ENCODE measurements around the gene PAPPA2. TPM values are rescaled to one million over a fixed set of nuclear protein-coding genes. Genes with fewer than 3 reads are reported as not detected.

The PAPPA2 gene
- total RNA-seq, 1 experiment from 2014 or later = 0.03 TPM

DNA sequence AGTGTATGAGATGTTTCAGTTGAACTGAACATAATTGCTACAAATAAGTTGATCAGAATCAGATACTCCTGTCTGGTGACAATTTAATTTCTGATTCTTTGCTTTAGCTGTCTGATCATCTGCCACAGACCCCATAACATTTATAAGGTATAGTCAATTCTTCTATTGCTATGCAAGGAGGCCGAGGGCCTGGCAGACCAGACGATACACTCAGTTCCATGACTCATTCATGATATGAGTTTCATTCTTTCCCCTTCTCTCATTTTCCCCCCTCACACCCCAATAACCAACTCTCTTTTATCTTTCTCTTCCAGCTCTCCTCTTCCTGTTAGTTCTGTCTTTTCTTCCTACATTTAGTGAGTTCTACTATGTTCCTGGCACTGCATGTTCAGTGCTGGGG lies 236.8 kb downstream of the PAPPA2 start:
- no peaks in the 10 kb centered on the region for H3K4me1 ChIP-seq (ENCODE audit: control insufficient read depth, insufficient read depth, low read length)
- CTCF ChIA-PET = no interaction called here
- no TSS peak for BruUV-seq (replicated peaks)
- no peaks in the 10 kb centered on the region for H3K36me3 ChIP-seq (ENCODE audit: control insufficient read depth, insufficient read depth, low read length)
- intact Hi-C loops (cut with micrococcal nuclease; ENCODE audit: unreplicated experiment) (no loop called here), in situ Hi-C loops (cut with HindIII; ENCODE audit: low pct_unique_long_range_greater_than_20kb, low sequenced_read_pairs) (no loop called here)
- POLR2A ChIA-PET = no interaction called here
- H3K9me3 ChIP-seq (ENCODE audit: control insufficient read depth, insufficient read depth, low read depth, low read length) = no peaks in the 10 kb centered on the region
- H3K27ac ChIP-seq (ENCODE audit: low read length) = no peak overlapping the region
- TF ChIP-seq TCF7L2 (IDR thresholded peaks at IDR 0.05; ENCODE audit: low read depth, low read length) (no peak), REST (IDR thresholded peaks at IDR 0.05; ENCODE audit: insufficient read depth in 1 of 2, low read depth in 2 of 2, low read length in 1 of 2) (no peak), POLR2AphosphoS5 (IDR thresholded peaks at IDR 0.05; ENCODE audit: low read depth, low read length) (no peak), CTCF (IDR thresholded peaks at IDR 0.05) (no peak), SIN3A (IDR thresholded peaks at IDR 0.05; ENCODE audit: borderline replicate concordance, insufficient read depth, low read depth, low read length) (no peak)
- ATAC-seq (no peak), DNase-seq (ENCODE audit: low read depth, low spot score) (no peak)
- H3K27me3 ChIP-seq (ENCODE audit: control insufficient read depth, insufficient read depth, low read length) = no peaks in the 10 kb centered on the region
- no peak overlapping the region for H3K4me3 ChIP-seq (ENCODE audit: low read depth in 2 of 2, low read length in 2 of 2)

GRCh38 chr1:176701151-176701866 lies 238.3 kb downstream of the PAPPA2 start:
- ATAC-seq (no peak), DNase-seq (ENCODE audit: low read depth, low spot score) (no peak)
- ChIA-PET CTCF (no interaction called here), POLR2A (no interaction called here)
- H3K36me3 ChIP-seq (ENCODE audit: control insufficient read depth, insufficient read depth, low read length) = no peaks in the 10 kb centered on the region
- in situ Hi-C loops (cut with HindIII; ENCODE audit: low pct_unique_long_range_greater_than_20kb, low sequenced_read_pairs) (no loop called here), intact Hi-C loops (cut with micrococcal nuclease; ENCODE audit: unreplicated experiment) (no loop called here)
- no TSS peak for BruUV-seq (replicated peaks)
- H3K27me3 ChIP-seq (ENCODE audit: control insufficient read depth, insufficient read depth, low read length) = no peaks in the 10 kb centered on the region
- TF ChIP-seq TCF7L2 (IDR thresholded peaks at IDR 0.05; ENCODE audit: low read depth, low read length) (no peak), CTCF (IDR thresholded peaks at IDR 0.05) (no peak), SIN3A (IDR thresholded peaks at IDR 0.05; ENCODE audit: borderline replicate concordance, insufficient read depth, low read depth, low read length) (no peak), POLR2AphosphoS5 (IDR thresholded peaks at IDR 0.05; ENCODE audit: low read depth, low read length) (no peak), REST (IDR thresholded peaks at IDR 0.05; ENCODE audit: insufficient read depth in 1 of 2, low read depth in 2 of 2, low read length in 1 of 2) (no peak)
- no peaks in the 10 kb centered on the region for H3K9me3 ChIP-seq (ENCODE audit: control insufficient read depth, insufficient read depth, low read depth, low read length)
- no peak overlapping the region for H3K27ac ChIP-seq (ENCODE audit: low read length)
- no peaks in the 10 kb centered on the region for H3K4me1 ChIP-seq (ENCODE audit: control insufficient read depth, insufficient read depth, low read length)
- no peak overlapping the region for H3K4me3 ChIP-seq (ENCODE audit: low read depth in 2 of 2, low read length in 2 of 2)
